ENCODE results near the gene LRRC17. TPM values are rescaled to one million over a fixed set of nuclear protein-coding genes. Genes with fewer than 3 reads are reported as not detected.

The LRRC17 gene
- total and polyA plus RNA-seq, 4 donors: 1.1 to 11.3 (median 1.4) TPM

- WGBS: 61% methylated on average over 5 of the region's 5 CpGs
- no peak for TF ChIP-seq JUND (IDR thresholded peaks at IDR 0.05)
- no peak for TF ChIP-seq SP1 (IDR thresholded peaks at IDR 0.05)
- TF ChIP-seq NR2F2 (IDR thresholded peaks at IDR 0.05): no peak
- TF ChIP-seq HNF4A (conservative IDR thresholded peaks at IDR 0.05): no peak
- TF ChIP-seq, protein P1, sequence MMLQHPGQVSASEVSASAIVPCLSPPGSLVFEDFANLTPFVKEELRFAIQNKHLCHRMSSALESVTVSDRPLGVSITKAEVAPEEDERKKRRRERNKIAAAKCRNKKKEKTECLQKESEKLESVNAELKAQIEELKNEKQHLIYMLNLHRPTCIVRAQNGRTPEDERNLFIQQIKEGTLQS (IDR thresholded peaks at IDR 0.05): no peak
- TF ChIP-seq, protein P2, sequence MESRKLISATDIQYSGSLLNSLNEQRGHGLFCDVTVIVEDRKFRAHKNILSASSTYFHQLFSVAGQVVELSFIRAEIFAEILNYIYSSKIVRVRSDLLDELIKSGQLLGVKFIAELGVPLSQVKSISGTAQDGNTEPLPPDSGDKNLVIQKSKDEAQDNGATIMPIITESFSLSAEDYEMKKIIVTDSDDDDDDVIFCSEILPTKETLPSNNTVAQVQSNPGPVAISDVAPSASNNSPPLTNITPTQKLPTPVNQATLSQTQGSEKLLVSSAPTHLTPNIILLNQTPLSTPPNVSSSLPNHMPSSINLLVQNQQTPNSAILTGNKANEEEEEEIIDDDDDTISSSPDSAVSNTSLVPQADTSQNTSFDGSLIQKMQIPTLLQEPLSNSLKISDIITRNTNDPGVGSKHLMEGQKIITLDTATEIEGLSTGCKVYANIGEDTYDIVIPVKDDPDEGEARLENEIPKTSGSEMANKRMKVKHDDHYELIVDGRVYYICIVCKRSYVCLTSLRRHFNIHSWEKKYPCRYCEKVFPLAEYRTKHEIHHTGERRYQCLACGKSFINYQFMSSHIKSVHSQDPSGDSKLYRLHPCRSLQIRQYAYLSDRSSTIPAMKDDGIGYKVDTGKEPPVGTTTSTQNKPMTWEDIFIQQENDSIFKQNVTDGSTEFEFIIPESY (IDR thresholded peaks at IDR 0.05): no peak
- TF ChIP-seq REST (IDR thresholded peaks at IDR 0.05): no peak
- TF ChIP-seq RAD21 (IDR thresholded peaks at IDR 0.05): no peak
- no peak for TF ChIP-seq FOXA2 (IDR thresholded peaks at IDR 0.05)
- TF ChIP-seq, protein P3, sequence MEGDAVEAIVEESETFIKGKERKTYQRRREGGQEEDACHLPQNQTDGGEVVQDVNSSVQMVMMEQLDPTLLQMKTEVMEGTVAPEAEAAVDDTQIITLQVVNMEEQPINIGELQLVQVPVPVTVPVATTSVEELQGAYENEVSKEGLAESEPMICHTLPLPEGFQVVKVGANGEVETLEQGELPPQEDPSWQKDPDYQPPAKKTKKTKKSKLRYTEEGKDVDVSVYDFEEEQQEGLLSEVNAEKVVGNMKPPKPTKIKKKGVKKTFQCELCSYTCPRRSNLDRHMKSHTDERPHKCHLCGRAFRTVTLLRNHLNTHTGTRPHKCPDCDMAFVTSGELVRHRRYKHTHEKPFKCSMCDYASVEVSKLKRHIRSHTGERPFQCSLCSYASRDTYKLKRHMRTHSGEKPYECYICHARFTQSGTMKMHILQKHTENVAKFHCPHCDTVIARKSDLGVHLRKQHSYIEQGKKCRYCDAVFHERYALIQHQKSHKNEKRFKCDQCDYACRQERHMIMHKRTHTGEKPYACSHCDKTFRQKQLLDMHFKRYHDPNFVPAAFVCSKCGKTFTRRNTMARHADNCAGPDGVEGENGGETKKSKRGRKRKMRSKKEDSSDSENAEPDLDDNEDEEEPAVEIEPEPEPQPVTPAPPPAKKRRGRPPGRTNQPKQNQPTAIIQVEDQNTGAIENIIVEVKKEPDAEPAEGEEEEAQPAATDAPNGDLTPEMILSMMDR (IDR thresholded peaks at IDR 0.05; ENCODE audit: low read depth, low read length, missing input control): no peak
- TF ChIP-seq, protein P4, sequence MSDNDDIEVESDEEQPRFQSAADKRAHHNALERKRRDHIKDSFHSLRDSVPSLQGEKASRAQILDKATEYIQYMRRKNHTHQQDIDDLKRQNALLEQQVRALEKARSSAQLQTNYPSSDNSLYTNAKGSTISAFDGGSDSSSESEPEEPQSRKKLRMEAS (IDR thresholded peaks at IDR 0.05): no peak
- TF ChIP-seq FOXA1 (IDR thresholded peaks at IDR 0.05): no peak
- TF ChIP-seq YY1 (IDR thresholded peaks at IDR 0.05): no peak
- no peak for TF ChIP-seq TAF1 (conservative IDR thresholded peaks at IDR 0.05)
- no peak for TF ChIP-seq RXRA (IDR thresholded peaks at IDR 0.05)
- TF ChIP-seq HNF4G (IDR thresholded peaks at IDR 0.05): no peak
- TF ChIP-seq GABPA (IDR thresholded peaks at IDR 0.05 in 1 of 2, conservative IDR thresholded peaks at IDR 0.05 in 1 of 2): no peak
- TF ChIP-seq EGR1 (IDR thresholded peaks at IDR 0.05; ENCODE audit: low read depth in 2 of 2): no peak
- Histone ChIP-seq H3K9me3 (ENCODE audit: control insufficient read depth in 4 of 4, low read length in 3 of 4) (no peaks in the 10 kb centered on the region), H3K36me3 (ENCODE audit: control insufficient read depth in 4 of 4, insufficient read depth in 3 of 4, low read depth in 1 of 4, low read length in 3 of 4) (no peaks in the 10 kb centered on the region), H3K4me3 (ENCODE audit: low read depth in 1 of 3, low read length in 3 of 3) (no peak overlapping the region), H3K27ac (ENCODE audit: low read depth in 1 of 2, low read length in 2 of 2) (no peak overlapping the region), H3K4me1 (ENCODE audit: control insufficient read depth in 4 of 4, insufficient read depth in 4 of 4, low read length in 3 of 4) (no peaks in the 10 kb centered on the region), H3K27me3 (ENCODE audit: control insufficient read depth in 4 of 4, insufficient read depth in 4 of 4, low read length in 3 of 4) (no peaks in the 10 kb centered on the region), H3K9ac (ENCODE audit: low read depth in 1 of 2, low read length in 2 of 2) (no peak overlapping the region)
- peak; percentile 60 for DNase-seq (ENCODE audit: low spot score)
Measured at GRCh38 chr7:102925976-102926782, 13.4 kb downstream of the LRRC17 start.
